Keratinocyte (primary cell): ENCODE measurements around the gene AOPEP. TPM values are rescaled to one million over a fixed set of nuclear protein-coding genes. Genes with fewer than 3 reads are reported as not detected.

Source experiments
- DNase-seq: peaks from one replicate; pipeline ENCODE4 v3.0.0-alpha.2; 2011; ENCODE audit warnings: low read depth, missing footprints, low spot score
- FAIRE-seq: peaks from 2 replicates; lab custom pipeline; 2011; peaks lifted over from hg19 to GRCh38; lab: Jason Lieb, UNC
- H2AFZ ChIP-seq: 2 replicates; pipeline ENCODE4 v1.6.0; 2012; ENCODE audit warnings: low read length, control low read depth, inconsistent platforms; ENCODE audit not compliant: control insufficient read depth
- H3K27ac ChIP-seq: 2 replicates; pipeline ENCODE4 v1.5.1; 2011; ENCODE audit warnings: low read length; ENCODE audit not compliant: control insufficient read depth, insufficient read depth
- H3K27me3 ChIP-seq: 3 replicates; pipeline ENCODE4 v1.6.0; 2011; ENCODE audit warnings: low read length; ENCODE audit not compliant: control insufficient read depth, insufficient read depth; ENCODE audit errors: extremely low read depth
- H3K36me3 ChIP-seq, 2 experiments: 2 replicates in 1 of 2; 3 replicates in 1 of 2; pipeline ENCODE4 v1.5.1; 2011; ENCODE audit warnings: low read length in 2 of 2, mild to moderate bottlenecking in 1 of 2; ENCODE audit not compliant: control insufficient read depth in 2 of 2, insufficient read depth in 2 of 2; ENCODE audit errors: extremely low read depth in 1 of 2
- H3K4me1 ChIP-seq: 3 replicates; pipeline ENCODE4 v1.5.1; 2011; ENCODE audit warnings: low read length; ENCODE audit not compliant: control insufficient read depth, insufficient read depth; ENCODE audit errors: extremely low read depth
- H3K4me2 ChIP-seq: 3 replicates; pipeline ENCODE4 v1.6.0; 2011; ENCODE audit warnings: low read depth, low read length; ENCODE audit not compliant: control insufficient read depth, insufficient read depth; ENCODE audit errors: extremely low read depth
- H3K4me3 ChIP-seq, 3 experiments: fragments of 200-600 bp in 1 of 3; sonication (generic) in 1 of 3; 2 replicates in 2 of 3; 3 replicates in 1 of 3; pipeline ENCODE4 v1.5.1; 2011 to 2016; ENCODE audit warnings: low read length in 3 of 3, mild to moderate bottlenecking in 3 of 3, control low read depth in 2 of 3, inconsistent platforms in 1 of 3, low read depth in 1 of 3, mixed read lengths in 1 of 3, mixed run types in 1 of 3, moderate library complexity in 1 of 3; ENCODE audit not compliant: control insufficient read depth in 2 of 3, insufficient read depth in 2 of 3; ENCODE audit errors: extremely low read depth in 1 of 3
- H3K79me2 ChIP-seq: 2 replicates; pipeline ENCODE4 v1.6.0; 2012; ENCODE audit warnings: low read length; ENCODE audit not compliant: control insufficient read depth, insufficient read depth
- H3K9ac ChIP-seq: 3 replicates; pipeline ENCODE4 v1.6.0; 2011; ENCODE audit warnings: low read length; ENCODE audit not compliant: control insufficient read depth, insufficient read depth; ENCODE audit errors: extremely low read depth
- H3K9me1 ChIP-seq: 3 replicates; pipeline ENCODE4 v1.6.0; 2011; ENCODE audit warnings: low read length; ENCODE audit not compliant: control insufficient read depth, insufficient read depth; ENCODE audit errors: extremely low read depth
- H3K9me3 ChIP-seq: 2 replicates; pipeline ENCODE4 v1.5.1; 2012; ENCODE audit warnings: low read depth, low read length; ENCODE audit not compliant: control insufficient read depth
- H4K20me1 ChIP-seq: 3 replicates; pipeline ENCODE4 v1.6.0; 2011; ENCODE audit warnings: low read length; ENCODE audit not compliant: control insufficient read depth, insufficient read depth; ENCODE audit errors: extremely low read depth
- CTCF ChIP-seq, 3 experiments: IDR thresholded peaks in 1 of 3; conservative IDR thresholded peaks in 1 of 3; optimal IDR thresholded peaks in 1 of 3; 2 replicates in 2 of 3; 3 replicates in 1 of 3; pipeline versions ENCODE3 to v1.5.1; 2011; ENCODE audit warnings: low read length in 3 of 3, mild to moderate bottlenecking in 3 of 3, moderate library complexity in 2 of 3, control low read depth in 1 of 3, inconsistent platforms in 1 of 3; ENCODE audit not compliant: insufficient read depth in 2 of 3; ENCODE audit errors: extremely low read depth in 1 of 3
- EZH2 ChIP-seq: IDR thresholded peaks from one replicate; pipeline ENCODE4 v1.6.1; 2012; ENCODE audit warnings: inconsistent platforms, mild to moderate bottlenecking, low read length, moderate library complexity
- dilution Hi-C: fragments of 300-500 bp; cut with MboI; formaldehyde crosslinking; loops from one replicate; pipeline ENCODE4 v1.7.0; 2020; ENCODE audit warnings: low sequenced_read_pairs; ENCODE audit not compliant: extremely low pct_ligation_motif_present
- polyA plus RNA-seq, 5 experiments: library from polyadenylated mRNA; depleted of rRNA in 3 of 5; stranded (reverse) in 3 of 5; stranded (forward) in 1 of 5; unstranded in 1 of 5; fragments of >200 nt; gene quantifications; 1 replicate in 1 of 5; 2 replicates in 3 of 5; 3 replicates in 1 of 5; pipeline versions ENCODE4 v1.2.1 to v1.2.3, GENCODE V29; 2011 to 2012; ENCODE audit warnings: missing spikeins in 2 of 5, low read depth in 1 of 5, low replicate concordance in 1 of 5

Gene AOPEP
- polyA plus RNA-seq, 1 donor (not counting 4 experiments of a cell fraction or from before 2014, with no cell fraction given): 27.0 TPM

DNA sequence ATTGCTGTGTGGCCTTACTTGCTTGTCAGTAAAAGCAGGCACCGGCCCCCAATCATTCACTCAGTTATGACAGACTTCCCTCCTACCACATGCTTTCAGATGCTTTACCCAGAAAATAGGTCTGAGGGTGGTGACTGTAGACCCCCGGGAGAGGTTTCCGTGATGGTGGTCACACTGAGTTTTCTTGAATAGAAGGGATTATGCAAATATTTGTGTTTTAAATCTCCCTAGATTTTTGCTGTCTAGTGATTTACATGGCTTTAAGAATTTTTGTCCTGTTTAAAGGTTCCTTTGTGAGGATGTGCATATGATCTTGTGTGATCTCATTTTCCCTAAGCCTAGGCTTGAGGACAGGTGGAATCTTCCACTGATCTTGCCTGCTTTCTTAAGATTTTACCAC is 309.3 kb downstream of the AOPEP start:
- no peak overlapping the region for H3K4me2 ChIP-seq
- H3K4me3 ChIP-seq: no peak overlapping the region
- dilution Hi-C loops: no loop called here
- TF ChIP-seq CTCF (optimal IDR thresholded peaks at IDR 0.05 in 1 of 3, IDR thresholded peaks at IDR 0.05 in 1 of 3, conservative IDR thresholded peaks at IDR 0.05 in 1 of 3; ENCODE audit: extremely low read depth in 1 of 3, insufficient read depth in 2 of 3, low read length in 3 of 3) (no peak), EZH2 (no peak)
- H3K9me3 ChIP-seq: no peaks in the 10 kb centered on the region
- no peaks in the 10 kb centered on the region for H4K20me1 ChIP-seq
- H3K27ac ChIP-seq: no peak overlapping the region
- FAIRE-seq (no peak), DNase-seq (no peak)
- peaks cover 55% of the 10 kb centered on the region for H3K4me1 ChIP-seq
- no peaks in the 10 kb centered on the region for H3K9me1 ChIP-seq
- H2AFZ ChIP-seq: no peak overlapping the region
- no peaks in the 10 kb centered on the region for H3K27me3 ChIP-seq
- peaks cover 3 to 6% of the 10 kb centered on the region in 2 experiments for H3K36me3 ChIP-seq
- H3K9ac ChIP-seq: no peak overlapping the region
- H3K79me2 ChIP-seq: peaks cover 51% of the 10 kb centered on the region

DNA sequence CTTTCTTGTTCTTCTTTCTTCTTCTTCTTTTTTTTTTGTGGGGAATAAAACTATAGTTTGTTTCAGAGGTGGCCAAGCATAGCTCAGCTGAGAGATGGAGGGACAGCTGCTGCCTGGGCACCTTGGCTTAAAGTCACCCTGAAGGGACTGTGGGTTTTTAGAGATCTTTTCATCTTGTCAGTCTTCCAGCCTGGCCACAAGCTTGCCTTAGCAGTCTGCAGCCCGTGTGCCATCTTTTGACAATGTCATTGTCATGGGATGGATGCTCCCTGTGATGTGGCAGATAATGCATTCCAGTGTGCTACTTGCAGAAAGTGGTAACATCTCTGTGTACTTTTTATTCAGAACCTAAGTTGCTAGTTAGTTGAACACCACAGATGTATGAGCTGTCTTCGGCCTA is 310.2 kb downstream of the AOPEP start:
- Histone ChIP-seq H3K4me1 (peaks cover 47% of the 10 kb centered on the region), H2AFZ (no peak overlapping the region), H3K9me3 (no peaks in the 10 kb centered on the region), H3K27ac (peak overlapping the region; percentile 98), H3K9me1 (no peaks in the 10 kb centered on the region), H3K79me2 (peaks cover 49% of the 10 kb centered on the region), H3K27me3 (no peaks in the 10 kb centered on the region), H3K4me3 (no peak overlapping the region), H3K9ac (peak overlapping the region; percentile 82), H3K4me2 (no peak overlapping the region), H4K20me1 (no peaks in the 10 kb centered on the region), H3K36me3 (peaks cover 3 to 6% of the 10 kb centered on the region in 2 experiments)
- DNase-seq (no peak), FAIRE-seq (no peak)
- dilution Hi-C loops: no loop called here
- TF ChIP-seq EZH2 (no peak), CTCF (optimal IDR thresholded peaks at IDR 0.05 in 1 of 3, IDR thresholded peaks at IDR 0.05 in 1 of 3, conservative IDR thresholded peaks at IDR 0.05 in 1 of 3; ENCODE audit: extremely low read depth in 1 of 3, insufficient read depth in 2 of 3, low read length in 3 of 3) (no peak)
